Epithelial cell of prostate (primary cell): ENCODE measurements around the gene SDC3.

ENCODE experiments used
- DNase-seq: peaks from one replicate; pipeline ENCODE4 v3.0.0-alpha.2; 2011; ENCODE audit warnings: low read depth, low spot score
- H3K27ac ChIP-seq: fragments of 450-650 bp; 2 replicates; pipeline ENCODE4 v1.5.1; 2017; ENCODE audit warnings: mild to moderate bottlenecking

Gene SDC3

GRCh38 chr1:30860320-30860652 is 48.3 kb downstream of the SDC3 start:
- H3K27ac ChIP-seq: no peak overlapping the region
- DNase-seq: no peak

DNA sequence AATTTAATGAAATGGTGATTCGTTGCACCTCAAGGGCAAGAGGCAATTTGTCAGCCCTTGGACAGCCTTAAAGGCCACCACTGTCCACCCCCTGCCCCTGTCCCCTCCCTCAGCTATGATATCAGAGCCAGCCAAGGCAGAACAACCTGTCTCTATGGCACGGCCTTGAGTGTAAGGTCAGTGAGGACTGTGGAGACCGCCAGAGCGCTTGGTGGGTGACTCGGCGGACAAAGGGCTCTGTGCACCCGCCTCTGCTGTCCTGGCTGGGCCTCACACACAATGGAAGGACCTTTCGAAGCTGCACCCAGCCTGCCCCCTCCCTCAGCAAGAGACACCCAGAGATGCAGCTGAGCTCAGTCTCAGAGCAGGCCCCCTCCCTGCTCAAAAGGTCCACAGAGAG is 50.6 kb downstream of the SDC3 start:
- H3K27ac ChIP-seq: no peak overlapping the region
- DNase-seq: no peak

DNA sequence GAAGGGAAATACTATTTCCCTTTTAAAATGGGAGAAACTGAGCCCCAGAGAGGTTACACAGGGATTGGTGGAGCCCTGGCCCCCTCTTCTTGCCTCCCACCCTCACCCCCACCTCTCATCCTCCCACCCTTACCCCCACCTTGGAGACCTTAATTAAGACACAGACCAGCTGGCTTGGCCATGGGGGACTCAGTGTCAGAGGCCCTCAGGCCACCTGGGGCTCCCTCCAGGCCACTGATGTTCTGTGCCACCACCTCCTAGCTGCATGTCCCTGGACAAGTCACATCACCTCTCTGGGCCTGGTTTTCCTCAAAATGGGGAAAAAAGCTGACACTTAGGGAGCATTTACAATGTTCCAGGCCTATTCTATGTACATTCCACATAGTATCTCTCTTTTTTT is 51.5 kb downstream of the SDC3 start:
- no peak for DNase-seq

DNA sequence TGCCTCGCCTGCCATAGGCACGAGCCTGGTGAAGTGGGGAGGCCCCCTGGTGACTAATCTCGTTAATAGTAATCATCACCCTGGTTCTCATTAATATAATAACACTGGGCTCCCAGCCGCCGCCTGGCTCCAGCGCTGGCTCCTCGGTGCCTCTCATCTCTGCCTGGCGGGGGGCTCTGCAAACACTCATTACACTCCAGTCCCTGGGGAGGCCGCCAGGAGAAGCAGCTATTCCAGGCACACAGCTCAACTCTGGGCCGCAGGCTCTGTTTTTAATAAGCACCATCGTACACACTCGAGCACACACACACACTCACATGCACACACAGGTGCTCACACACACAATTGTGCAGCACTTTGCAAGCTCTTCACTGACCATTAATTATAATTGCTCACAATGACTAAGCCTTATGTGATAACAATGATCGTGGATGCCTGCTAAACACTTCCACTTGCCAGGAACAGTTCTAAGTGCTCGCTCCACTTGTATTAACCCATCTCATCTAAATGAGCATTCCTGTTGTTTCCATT is 52.2 kb downstream of the SDC3 start:
- DNase-seq: no peak

More for the DNA sequence above, 51.5 kb downstream of the SDC3 start:
- no peak overlapping the region for H3K27ac ChIP-seq

DNA sequence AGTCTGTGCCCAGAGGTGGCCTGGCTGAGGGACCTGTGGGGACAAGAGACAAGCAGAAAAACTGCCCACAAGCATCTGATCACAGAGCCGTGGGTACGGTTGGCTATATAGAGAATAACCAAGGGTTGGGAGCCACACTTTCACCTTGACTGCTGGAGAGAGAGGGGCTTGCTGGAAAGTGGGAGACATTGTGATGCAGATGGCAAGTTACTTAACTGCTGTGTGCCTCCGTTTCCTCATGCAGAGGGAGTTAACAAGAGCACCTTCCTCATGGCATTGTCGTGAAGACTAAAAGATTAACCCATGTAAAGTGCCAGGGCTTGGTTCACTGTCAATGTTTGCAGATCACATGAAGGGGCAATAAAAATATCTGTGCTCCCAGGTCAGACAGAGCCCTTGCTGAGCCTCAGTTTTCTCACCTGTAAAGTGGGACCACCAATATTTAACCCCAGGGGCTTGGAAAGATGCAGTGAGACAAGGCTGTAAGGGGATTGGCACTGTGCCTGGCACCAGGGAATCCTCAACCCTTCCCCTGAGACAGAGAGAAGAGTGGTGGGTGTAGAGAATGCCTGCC is 52.8 kb downstream of the SDC3 start:
- H3K27ac ChIP-seq: no peak overlapping the region
- DNase-seq: no peak

More for the DNA sequence above, 52.2 kb downstream of the SDC3 start:
- no peak overlapping the region for H3K27ac ChIP-seq

DNA sequence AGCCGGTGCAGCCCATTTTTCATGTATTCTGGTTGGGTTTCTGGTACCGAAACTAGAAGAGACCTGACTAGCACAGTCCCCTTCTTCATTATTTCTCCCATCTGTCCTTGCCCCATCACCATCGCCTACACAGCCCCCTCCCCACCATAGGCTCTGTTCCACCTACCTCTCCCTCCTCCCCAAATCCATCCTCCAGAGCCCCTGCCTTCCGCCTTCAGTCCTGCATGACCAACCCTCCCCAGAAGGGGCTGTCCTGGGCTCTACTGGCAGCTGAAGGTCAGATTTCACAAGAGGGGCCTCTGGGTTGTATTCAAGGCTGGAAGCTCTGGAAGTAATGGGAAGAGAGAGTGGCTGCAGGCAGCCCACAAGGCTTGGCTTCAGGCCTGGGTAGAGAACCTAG is 55.2 kb downstream of the SDC3 start:
- no peak overlapping the region for H3K27ac ChIP-seq
- no peak for DNase-seq

DNA sequence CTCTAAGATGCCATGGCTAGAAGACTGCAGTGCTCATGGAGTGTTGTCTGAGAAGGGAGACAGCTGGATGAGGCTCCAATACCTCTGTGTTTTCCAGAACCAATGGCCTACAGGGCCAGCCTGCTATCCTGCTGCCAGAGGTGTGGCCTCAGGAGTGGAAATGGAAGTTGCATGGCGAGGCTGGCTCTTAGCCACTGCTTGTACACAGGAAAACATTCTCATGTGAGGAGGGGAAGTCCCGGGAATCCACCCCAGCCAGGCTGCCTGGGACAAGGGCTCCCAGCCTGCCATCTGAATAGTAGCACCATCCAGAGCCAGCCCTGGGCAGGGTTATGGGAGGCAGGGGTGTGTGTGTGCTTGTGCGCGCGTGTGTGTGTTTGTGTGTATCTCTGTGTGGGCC is 56.5 kb downstream of the SDC3 start:
- DNase-seq: no peak
- no peak overlapping the region for H3K27ac ChIP-seq

DNA sequence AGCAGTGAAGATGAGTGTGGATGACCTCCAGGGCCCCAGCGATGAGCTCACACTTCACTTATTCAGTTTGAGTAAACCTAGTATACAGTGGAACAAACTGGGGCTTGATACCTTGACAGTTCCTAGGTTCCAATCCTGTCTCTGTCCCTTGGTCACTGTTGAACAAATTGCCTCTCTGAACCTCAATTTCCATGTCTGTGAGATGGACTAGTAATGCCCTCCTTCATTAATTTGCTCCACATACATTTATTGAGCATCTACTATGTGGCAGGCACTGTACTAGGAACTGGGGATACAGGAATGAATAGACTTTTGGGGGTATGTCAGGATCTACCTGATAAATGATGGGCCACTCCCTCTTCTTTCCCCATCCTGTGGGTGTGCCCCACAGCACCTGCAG is 57.3 kb downstream of the SDC3 start:
- no peak for DNase-seq
- H3K27ac ChIP-seq: no peak overlapping the region

- no peak overlapping the region for H3K27ac ChIP-seq
- DNase-seq: no peak
Measured at GRCh38 chr1:30850607-30851006, 58.0 kb downstream of the SDC3 start.

- H3K27ac ChIP-seq: no peak overlapping the region
- DNase-seq: no peak
Measured at GRCh38 chr1:30848130-30848529, 60.4 kb downstream of the SDC3 start.

GRCh38 chr1:30847358-30847972 is 61.1 kb downstream of the SDC3 start:
- H3K27ac ChIP-seq: no peak overlapping the region
- no peak for DNase-seq

DNA sequence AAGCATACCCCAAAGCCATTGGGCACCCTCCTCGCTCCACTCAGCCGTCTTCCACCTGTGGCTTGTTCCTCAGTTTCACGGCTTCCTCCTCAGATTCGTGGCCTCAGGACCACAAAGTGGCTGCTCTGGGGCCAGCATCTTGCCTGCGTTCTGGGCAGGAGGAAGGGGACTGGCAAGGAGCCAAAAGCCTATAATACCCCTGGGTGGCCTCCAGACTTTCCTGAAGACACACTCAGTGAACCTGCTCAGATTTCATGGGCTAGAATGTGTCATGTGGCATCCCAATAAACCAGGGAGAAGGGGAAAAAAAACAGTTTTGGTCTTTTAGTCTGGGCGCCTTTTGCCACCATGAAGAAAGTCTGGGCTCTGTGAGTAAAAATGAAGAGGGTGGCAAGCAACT is 62.0 kb downstream of the SDC3 start:
- no peak for DNase-seq
- H3K27ac ChIP-seq: no peak overlapping the region

GRCh38 chr1:30845904-30846290 is 62.7 kb downstream of the SDC3 start:
- DNase-seq: no peak
- no peak overlapping the region for H3K27ac ChIP-seq

GRCh38 chr1:30845237-30845903 is 63.2 kb downstream of the SDC3 start:
- H3K27ac ChIP-seq: no peak overlapping the region
- no peak for DNase-seq

DNA sequence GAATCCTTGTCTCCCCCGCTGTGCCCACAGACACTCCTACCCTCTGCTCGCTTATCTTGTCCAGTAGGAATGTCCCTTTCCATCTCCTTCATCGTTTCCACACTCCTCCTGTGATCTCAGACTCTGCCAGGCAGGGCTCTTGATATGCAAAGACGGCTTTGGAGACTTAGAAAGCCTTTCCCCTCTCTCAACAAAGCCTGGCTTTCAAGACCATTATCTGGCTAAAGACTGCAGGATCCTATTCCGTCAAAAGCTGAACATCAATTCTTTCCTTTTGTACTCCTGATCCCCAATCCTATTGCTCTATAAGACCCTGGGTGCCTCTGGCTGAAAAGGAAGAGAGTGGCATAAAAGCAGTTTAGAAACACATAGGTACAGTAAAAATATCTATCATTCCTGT is 63.9 kb downstream of the SDC3 start:
- no peak overlapping the region for H3K27ac ChIP-seq
- no peak for DNase-seq

DNA sequence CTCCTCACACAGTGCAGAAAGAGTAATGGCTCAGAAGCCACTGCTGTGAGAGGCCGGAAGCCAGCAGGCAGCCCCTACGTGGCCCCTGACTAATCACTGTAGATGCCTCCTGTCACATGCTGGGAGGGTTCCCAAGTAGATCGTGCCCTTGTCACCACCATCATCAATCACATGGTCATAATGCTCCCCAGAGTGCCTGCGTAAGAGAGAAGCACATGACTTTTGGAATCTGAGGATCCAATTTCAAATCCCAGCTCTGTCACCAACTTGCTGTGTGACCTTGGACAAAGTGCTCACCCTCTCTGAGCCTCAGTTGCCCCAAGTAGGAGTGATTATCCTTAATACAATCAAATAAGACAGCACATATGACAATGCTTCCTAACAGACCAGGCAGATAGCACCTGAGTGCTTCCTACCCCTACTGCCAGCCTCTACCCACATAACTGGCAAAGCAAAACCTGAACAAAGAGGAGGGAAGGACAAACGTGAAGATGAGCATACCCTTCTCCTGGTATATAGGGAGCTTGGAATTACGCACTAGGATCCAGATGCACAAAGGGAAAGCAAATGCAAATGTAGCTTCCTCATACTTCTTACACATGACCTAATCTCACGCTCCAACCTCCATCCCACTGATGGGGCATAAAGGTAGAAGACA is 65.7 kb downstream of the SDC3 start:
- no peak for DNase-seq
- no peak overlapping the region for H3K27ac ChIP-seq

DNA sequence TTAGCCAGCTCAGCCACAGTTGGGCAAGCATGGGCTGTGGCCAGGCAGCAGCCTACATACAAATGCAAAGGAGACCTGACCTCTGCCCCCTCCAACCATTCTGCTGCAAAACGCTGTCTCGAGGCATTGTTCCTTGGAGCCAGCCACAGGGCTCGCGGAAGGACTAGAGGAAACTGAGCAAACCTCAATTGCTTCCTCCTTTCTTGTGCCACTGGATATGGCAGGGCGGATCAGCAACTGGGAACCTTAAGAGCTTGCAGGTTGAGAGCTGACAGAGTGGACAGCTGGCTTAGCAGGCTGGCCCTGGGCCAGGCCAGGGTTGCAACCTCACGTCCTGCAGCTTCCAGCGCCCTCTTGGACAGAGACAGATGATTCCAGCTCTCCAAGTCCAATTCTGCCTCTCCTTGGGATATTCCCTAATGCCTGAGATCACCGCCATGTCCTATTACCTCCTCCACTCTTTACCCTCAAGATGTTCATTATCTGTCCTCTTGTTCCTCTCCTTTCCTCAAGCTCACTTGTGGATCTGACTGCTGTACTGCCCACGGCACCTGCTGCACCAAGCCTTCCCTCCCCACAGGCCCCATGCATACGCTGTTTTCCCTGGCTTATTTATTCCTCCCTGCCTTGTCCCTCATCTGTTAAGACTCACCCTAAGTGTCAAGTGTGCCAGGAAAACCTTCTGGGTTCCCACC is 67.5 kb downstream of the SDC3 start:
- DNase-seq: no peak
- no peak overlapping the region for H3K27ac ChIP-seq

DNA sequence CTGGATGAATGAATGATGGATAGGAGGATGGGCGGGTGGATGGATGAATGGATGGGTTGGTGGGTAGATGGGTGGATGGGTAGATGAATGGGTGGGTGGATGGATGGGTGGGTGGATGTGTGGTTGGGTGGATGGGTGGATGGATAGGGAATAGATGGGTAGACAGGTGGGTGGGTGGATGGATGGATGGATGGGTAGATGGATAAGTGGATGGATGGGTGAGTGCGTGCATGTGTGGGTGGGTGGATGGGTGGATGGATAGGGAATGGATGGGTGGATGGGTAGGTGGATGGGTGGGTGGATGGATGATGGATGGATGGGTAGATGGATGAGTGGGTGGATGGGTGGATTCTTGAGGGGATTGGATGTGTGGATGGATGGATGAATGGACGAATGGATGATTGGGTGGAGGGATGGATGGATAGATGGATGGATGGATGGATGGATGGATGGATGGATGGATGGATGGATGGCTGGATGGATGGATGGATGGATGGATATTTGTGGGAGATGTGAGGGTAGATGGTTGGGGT is 68.7 kb downstream of the SDC3 start:
- no peak overlapping the region for H3K27ac ChIP-seq
- DNase-seq: no peak

DNA sequence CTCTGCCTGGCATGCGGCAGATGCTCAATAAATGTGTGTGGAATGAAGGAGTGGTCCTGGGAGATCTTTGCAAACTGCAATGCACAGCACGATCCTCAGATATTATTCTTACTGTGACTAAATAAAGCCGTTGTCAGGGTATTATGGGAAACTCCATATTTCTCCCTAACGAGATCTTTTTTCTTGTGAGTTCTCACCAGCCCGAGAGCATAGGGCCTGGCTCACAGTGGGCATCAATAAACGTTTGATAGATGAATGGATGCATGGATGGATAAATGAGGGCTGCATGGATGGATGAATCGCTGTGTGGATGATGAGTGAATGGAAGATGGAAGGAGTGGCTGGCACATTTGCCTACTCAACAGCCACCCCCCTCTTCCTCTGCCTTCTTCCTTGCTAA is 69.6 kb downstream of the SDC3 start:
- no peak overlapping the region for H3K27ac ChIP-seq
- no peak for DNase-seq

DNA sequence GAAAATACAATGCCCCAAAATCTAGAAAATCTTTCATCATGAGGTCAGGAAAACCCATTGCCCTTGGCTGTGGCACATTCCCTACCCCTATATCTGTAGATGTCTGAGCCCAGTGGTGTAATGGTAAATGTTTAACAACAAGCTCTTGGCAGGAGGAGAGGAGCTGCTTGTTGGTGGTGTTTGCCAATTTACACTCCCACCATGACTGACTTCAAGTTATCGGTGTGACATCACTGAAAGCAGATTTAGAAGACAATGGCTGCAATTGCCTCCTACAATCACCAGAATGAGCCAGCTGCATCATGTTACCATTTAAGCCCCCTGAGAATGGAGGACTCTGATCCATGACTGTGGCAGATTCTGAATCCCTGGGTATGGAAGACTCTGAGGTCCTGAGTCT is 70.9 kb downstream of the SDC3 start:
- DNase-seq: no peak
- H3K27ac ChIP-seq: no peak overlapping the region

DNA sequence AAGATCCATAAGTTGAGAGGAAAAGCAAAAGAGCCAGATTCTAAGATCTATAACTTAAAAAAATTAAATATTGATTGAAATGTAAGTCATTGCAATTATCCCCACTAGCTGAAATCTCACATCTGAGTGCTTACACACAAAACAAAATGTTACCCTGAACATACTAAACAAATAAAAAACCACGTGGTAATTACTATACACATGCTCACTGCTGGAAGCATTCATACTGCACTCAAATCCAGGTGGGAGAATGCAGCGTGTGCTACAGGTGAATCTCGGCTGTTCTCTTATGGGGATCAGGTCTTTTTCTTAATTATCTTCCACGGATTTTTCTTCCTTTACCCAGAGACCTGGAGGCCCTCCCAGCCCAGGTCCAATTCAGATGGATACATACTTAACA is 74.3 kb downstream of the SDC3 start:
- no peak for DNase-seq
- H3K27ac ChIP-seq: no peak overlapping the region
